ENCODE measurements around the gene GPR132.

The GPR132 gene

DNA sequence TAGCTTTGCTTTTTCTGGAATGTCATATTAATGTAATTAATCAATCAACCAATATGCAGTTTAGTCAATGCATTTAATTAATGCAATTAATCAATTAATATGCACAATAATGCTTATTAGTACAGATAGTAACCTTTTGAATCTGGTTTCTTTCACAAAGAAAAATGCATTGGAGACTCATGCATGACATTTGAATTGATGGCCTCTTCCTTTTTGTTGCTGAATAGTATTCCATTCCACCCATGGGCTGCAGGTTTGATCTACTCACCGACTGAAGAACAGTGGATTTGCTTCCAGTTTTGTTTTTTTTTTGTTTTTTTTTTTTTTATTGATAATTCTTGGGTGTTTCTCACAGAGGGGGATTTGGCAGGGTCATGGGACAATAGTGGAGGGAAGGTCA, 13.1 kb upstream of the GPR132 start:
- DNase-seq (ENCODE audit: low read depth): no peak
- TF ChIP-seq, protein P1, sequence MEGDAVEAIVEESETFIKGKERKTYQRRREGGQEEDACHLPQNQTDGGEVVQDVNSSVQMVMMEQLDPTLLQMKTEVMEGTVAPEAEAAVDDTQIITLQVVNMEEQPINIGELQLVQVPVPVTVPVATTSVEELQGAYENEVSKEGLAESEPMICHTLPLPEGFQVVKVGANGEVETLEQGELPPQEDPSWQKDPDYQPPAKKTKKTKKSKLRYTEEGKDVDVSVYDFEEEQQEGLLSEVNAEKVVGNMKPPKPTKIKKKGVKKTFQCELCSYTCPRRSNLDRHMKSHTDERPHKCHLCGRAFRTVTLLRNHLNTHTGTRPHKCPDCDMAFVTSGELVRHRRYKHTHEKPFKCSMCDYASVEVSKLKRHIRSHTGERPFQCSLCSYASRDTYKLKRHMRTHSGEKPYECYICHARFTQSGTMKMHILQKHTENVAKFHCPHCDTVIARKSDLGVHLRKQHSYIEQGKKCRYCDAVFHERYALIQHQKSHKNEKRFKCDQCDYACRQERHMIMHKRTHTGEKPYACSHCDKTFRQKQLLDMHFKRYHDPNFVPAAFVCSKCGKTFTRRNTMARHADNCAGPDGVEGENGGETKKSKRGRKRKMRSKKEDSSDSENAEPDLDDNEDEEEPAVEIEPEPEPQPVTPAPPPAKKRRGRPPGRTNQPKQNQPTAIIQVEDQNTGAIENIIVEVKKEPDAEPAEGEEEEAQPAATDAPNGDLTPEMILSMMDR (conservative IDR thresholded peaks at IDR 0.05; ENCODE audit: low read depth, low read length): no peak

GRCh38 chr14:105077649-105077995, 12.4 kb upstream of the GPR132 start:
- no peak for DNase-seq (ENCODE audit: low read depth)
- TF ChIP-seq, protein P1 (conservative IDR thresholded peaks at IDR 0.05; ENCODE audit: low read depth, low read length): no peak
- H3K4me3 ChIP-seq (ENCODE audit: low read length): no peak overlapping the region

More for the DNA sequence above, 13.1 kb upstream of the GPR132 start:
- no peak overlapping the region for H3K4me3 ChIP-seq (ENCODE audit: low read length)

- no peak overlapping the region for H3K4me3 ChIP-seq (ENCODE audit: low read length)
- DNase-seq (ENCODE audit: low read depth): no peak
- TF ChIP-seq, protein P1 (conservative IDR thresholded peaks at IDR 0.05; ENCODE audit: low read depth, low read length): no peak
Measured at GRCh38 chr14:105076805-105077648, 11.8 kb upstream of the GPR132 start.

- TF ChIP-seq, protein P1 (conservative IDR thresholded peaks at IDR 0.05; ENCODE audit: low read depth, low read length): no peak
- H3K4me3 ChIP-seq (ENCODE audit: low read length): no peak overlapping the region
- no peak for DNase-seq (ENCODE audit: low read depth)
Measured at GRCh38 chr14:105076296-105076804, 11.1 kb upstream of the GPR132 start.

DNA sequence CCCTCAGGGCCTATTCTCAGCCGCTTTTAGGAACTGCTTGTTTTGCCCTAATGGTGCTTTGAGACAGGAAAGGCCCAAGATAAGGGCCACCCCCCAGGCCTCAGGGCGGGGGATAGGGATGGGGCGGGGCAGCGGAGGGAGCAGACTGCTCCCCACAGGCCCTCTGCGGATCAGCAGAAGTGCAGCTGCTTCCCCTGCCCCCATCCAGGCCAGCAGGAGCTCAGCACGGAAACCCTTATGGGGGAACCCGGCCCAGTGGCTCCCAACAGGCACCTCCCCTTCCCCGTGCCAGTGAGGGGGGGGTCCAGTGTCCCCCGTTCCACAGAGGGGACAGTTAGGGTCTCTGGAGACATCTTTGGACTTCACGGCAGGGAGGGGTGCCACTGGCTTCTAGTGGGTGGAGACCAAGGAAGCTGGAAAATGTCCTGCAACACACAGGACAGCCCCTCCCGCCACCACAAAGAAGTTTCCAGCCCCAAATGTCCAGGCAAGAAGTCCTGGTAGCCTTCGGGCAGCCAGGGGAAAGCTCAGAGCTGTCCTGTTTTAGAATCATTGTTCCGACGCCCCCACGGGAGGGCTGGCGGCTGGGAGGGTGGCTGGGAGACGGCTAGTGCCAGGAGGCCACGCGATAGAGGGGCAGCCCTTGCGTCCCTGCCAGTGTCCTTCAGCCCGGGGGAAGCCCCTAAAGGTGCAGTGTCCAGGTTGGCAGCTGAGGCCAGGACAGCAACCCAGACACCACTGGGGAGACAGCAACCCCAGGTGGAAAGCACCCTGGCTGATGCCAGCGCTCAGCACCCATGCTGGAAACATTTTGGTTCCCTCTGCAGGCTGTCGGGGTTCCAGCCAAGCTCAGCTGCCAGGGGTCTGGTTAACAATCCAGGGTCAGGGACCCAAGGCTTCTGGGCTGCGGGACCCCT, 10.4 kb upstream of the GPR132 start:
- H3K4me3 ChIP-seq (ENCODE audit: low read length): no peak overlapping the region
- TF ChIP-seq, protein P1 (conservative IDR thresholded peaks at IDR 0.05; ENCODE audit: low read depth, low read length): no peak
- DNase-seq (ENCODE audit: low read depth): no peak

GRCh38 chr14:105074601-105075053, 9.4 kb upstream of the GPR132 start:
- TF ChIP-seq, protein P1 (conservative IDR thresholded peaks at IDR 0.05; ENCODE audit: low read depth, low read length): no peak
- no peak for DNase-seq (ENCODE audit: low read depth)
- no peak overlapping the region for H3K4me3 ChIP-seq (ENCODE audit: low read length)

Data from retinal pigment epithelial cell (primary cell).